GM12892 (cell line): ENCODE results near the gene DEFB110.

Experiments
- POLR2A ChIP-seq: IDR thresholded peaks from 2 replicates; pipeline ENCODE4 v1.6.1; 2011; ENCODE audit warnings: low read depth, low read length, control low read depth
- POLR2AphosphoS5 ChIP-seq: IDR thresholded peaks from 2 replicates; pipeline ENCODE4 v1.6.1; 2011; ENCODE audit warnings: low read depth, low read length, control low read depth

DNA sequence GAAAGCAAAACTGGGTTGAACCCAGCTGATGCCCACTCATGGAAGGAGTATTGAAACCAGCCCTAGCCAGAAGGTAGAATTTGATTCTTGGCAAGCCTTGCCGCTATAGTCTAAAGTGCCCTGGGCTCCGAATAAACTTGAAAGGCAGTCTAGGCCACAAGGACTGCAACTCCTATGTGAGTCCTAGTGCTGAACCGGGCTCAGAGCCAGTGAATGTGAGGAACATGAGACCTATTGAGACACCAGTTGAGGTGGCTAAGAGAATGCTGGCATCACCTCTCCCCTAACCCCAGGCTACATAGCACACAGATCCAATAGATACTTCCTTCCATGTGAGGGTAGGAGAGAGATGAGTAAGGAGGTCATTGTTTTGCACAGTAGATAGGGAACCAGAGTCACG, 3.5 kb upstream of the DEFB110 start:
- TF ChIP-seq POLR2A, result no peak
- no peak for TF ChIP-seq POLR2AphosphoS5
